IPS DF 19.7 (cell line): ENCODE data around the gene HRCT1.
"Not testable (repeated sequence)": the region's sequence is repeated elsewhere in the genome, so short reads cannot be mapped to it uniquely, and the experiment has no call there.

Source experiments
- DNase-seq: peaks from one replicate; pipeline ENCODE4 v3.0.0-alpha.2; 2013; ENCODE audit warnings: low read depth, low spot score

The HRCT1 gene

DNA sequence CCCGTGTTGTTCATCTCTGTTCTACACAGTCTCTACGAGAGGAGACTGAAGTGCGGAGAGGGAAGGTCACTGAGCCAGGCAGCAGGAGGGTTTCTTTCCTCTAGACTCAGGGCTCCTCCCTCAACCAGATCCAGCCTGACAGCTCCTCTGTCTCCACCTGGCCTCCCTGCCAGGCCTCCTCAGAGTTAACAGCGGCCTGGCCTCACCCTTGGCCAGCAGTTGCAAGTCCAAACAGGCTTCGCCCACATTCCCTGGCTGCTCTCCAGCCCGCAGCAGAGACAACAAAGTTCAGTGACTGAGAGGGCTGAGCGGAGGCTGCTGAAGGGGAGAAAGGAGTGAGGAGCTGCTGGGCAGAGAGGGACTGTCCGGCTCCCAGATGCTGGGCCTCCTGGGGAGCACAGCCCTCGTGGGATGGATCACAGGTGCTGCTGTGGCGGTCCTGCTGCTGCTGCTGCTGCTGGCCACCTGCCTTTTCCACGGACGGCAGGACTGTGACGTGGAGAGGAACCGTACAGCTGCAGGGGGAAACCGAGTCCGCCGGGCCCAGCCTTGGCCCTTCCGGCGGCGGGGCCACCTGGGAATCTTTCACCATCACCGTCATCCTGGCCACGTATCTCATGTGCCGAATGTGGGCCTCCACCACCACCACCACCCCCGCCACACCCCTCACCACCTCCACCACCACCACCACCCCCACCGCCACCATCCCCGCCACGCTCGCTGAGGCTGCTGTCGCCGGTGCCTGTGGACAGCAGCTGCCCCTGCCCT lies at the start of gene HRCT1:
Gene HRCT1, plus strand, starts transcription at position 291 of the 768 bp plus-strand sequence. Its CDS starts 86 bp downstream, at position 377.
- no peak for DNase-seq

DNA sequence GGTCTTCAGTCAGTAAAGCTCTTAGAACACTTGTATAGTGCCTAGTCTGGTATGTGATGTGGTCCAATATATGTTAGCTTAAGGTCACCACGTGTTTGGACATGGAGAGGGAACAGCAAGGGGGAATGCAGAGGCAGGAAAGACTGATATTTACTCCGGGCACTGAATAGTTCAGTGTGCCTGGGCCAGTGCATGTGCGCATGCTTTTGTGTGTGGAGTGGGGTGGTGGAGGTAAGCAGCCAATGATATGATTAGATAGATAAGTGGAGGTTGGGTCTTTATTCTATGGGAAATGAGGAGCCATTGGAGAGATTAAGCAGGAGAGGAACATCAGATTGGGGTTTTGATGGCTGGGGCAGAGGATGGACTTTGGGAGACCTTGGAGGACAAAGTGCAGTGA lies 49.8 kb upstream of the HRCT1 start:
- no peak for DNase-seq

DNA sequence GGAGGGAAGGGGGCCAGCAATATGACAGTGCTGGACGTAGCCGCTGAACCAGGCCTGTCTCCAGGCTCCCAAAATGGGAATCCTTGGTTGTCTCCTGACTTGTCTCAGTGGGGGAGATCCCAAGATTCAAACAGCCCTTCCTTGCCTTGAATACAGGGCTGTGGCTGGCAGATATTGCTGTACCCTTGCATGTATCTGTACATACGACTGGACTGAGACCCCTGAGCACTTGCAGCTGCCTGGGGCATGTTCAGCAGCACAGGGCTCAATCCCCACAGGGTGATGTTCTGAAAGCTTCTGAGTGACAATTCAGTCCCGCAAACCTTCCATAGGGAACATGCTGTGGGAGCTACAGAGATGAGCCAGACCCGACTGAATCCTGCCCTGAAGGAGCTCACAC lies 49.1 kb upstream of the HRCT1 start:
- DNase-seq: no peak

DNA sequence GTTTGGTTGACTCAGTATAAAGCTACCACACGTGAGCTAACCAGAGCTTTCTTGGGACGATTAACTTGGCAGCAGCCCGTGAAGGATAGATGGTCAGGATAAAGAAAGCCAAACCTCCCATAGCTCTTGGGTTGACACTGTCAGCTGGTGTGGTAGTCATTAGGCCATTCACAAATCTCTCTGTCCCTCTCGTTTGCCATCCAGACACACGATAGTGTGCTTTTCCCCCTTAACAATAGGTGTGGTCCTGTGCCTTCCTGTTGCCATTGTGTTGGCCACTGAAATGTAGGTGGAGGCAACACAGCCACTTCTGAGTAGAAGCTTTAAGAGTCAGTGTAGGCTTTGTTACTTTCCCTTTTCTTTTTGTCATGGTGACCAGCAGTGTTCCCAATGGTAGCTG lies 47.5 kb upstream of the HRCT1 start:
- no peak for DNase-seq

DNA sequence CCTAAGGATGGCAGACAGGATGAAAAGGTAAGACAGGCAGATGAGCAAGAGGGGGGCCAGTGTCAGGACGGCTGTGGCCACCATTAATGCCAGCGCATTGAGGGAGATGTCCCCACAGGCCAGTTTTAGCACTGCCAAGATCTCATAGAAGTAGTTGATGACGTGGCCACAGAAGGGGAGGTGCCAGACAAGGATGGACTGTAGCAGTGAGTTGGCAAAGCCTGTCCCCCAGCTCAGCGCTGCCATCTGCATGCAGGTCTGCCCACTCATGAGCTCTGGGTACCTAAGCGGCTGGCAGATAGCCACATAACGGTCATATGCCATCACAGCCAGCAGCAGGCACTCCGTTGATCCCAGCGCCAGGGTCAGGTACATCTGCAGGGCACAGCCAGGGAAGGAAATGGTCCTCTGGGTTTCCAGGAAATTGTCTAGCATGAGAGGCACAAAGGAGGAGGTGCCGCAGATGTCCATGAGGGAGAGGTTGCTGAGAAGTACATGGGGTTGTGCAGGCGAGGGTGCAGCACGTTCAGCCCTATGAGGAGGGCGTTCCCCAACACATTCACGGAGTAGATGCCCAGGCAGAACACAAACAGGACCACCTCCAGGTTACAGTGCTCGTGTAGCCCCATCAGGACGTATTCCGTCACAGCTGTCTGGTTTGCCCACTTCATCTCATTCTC lies 46.6 kb upstream of the HRCT1 start:
- no peak for DNase-seq

DNA sequence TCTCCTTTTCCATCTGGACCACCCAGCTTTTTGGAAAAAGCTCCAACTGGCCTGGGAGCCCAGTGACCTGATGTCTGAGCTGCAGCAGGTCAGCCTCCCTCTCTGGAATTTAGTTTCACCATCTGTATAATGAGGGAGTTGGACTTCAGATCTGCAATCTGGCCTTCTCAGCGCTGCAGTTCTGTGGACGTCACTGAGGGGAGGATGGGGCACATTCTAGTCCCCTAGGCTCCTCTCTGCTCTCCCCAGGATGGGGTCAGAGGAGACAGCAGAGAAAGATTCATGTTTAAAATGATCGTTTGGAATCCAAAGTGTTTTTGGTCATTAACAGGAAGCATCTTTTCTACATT lies 46.0 kb upstream of the HRCT1 start:
- no peak for DNase-seq

DNA sequence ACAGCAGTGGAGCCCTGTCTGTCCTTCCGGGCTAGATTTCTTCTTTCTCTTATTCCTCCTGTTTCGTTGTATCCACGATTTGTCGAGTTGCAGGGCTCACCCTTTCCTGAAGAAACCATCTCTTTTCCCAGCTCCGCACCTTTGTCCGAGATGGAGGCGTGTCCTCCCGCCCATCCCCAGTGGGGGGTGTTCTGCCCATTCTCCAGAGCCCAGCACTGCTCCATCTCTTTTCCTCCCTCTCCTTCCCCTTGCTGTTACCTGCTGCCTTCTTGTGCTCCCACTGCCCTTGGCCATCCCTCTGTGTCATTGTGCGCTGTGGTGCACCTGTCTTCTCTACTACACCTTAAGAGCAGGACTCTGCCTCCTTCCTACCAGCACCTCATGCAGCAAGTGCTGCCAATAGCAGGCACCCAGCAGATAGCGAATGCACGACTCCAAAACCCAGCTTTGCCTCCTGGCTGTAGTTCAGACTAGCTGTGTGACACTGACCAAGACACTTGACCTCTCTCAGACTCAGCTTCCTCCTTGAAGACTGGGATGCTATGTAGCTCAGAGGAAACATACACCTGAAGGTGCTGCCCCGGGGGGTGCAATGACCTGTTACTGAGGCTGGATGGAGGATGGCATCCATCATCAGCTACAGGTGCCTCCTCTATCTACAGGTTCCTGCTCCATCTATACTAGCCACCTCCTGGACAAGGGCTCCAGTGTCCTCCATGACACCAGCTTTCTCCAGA lies 44.7 kb upstream of the HRCT1 start:
- no peak for DNase-seq

DNA sequence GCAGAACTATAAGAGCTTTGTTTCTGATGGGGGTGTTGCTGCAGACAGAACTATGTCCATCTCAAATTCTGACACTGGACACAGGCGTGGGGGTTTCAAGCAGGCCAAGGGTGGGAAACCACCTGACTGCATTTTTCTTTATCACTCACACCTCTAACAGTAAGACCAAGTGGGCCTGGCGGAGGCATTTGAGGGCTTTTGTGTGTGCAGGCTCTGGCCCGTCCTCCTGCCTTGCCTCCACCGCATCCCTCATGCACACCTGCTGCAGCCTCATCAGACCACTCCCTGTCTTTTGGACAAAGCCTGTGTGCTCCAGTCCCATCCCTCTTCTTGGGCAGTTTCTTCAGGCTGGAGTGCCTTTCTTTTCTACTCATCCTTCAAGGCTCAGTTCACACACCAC lies 43.7 kb upstream of the HRCT1 start:
- DNase-seq: no peak

DNA sequence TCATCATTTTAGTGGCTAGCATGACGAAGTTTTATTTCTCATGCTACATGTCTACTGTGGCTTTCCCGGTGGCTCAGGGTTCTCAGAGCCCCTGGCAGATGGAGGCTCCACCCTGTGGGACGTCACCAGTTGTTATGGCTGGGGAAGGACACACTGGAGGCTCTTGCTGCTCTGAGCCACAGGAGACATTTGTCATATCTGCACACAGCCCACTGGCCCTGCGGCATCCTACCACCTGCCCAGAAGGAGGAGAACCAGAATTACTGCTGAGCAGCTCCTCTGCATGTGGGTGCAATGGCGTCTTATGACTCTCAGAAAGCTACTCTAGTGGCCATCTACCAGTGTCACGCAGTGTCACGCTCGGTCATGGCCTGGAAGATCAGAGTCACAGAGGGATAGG lies 42.4 kb upstream of the HRCT1 start:
- no peak for DNase-seq

DNA sequence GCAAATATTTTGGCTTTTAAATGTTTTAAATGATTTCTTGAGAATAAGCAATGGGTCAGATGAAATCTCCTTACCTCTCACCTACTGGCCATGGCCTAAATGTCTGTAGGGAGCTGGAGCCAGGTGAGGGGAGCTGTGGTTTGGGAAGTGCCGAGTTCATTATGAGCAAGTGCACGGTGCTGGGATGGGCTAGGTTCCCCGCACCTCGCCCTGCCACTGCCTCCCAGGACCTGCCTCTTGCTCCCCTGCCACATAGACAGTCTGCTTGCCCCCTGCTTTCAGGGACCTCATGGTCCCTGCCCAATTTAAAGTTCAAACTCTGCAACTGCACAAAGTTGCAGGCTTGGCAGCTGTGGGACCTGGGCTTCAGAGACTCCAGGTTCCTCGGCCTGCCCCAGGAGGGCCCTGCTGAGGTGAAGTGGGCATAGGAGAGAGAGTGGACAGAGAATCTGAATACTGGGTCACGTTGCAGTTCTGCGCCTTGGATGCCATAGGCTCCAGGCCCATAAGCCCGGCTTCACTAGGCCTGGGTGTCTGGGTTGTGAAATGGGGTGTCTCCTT lies 41.2 kb upstream of the HRCT1 start:
- no peak for DNase-seq

DNA sequence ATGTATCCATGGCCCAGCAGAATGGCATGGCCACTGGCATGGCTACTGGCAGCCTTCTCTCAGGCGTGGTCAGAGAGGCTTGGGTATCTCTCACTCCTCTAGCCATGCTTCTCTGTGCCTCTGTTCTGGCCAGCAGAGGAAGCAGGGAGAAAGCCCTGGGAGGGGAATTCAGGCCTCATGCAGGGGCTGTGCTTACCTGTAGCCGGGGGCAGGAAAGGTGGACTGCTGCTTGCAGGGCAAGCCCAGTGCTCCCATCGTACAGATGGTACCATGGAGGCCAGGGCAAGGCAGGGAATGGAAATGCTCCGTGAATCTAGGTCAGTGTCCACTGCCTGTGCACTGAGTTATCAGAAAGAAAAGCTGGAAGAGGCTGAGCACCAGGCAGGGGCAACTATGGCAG lies 38.5 kb upstream of the HRCT1 start:
- no peak for DNase-seq

DNA sequence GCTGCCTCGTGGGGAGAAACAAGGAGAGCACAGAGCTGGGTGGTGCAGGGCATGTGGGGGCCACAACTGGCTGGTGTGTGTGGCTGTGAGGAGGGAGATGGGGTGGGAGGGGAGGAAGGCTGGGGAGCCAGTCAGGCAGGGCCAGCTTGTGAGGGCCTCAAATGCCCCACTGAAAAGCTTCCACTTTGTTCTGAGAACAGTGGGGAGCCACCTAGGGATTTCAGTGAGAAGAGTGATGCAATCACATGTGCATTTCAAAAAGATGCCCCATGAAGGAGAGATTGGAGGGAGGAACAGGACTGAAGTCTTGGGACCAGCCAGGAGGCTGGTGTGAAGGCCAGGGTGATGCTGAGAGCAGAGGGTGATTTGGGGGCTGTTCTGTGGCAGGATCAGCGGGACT lies 37.1 kb upstream of the HRCT1 start:
- DNase-seq: no peak

DNA sequence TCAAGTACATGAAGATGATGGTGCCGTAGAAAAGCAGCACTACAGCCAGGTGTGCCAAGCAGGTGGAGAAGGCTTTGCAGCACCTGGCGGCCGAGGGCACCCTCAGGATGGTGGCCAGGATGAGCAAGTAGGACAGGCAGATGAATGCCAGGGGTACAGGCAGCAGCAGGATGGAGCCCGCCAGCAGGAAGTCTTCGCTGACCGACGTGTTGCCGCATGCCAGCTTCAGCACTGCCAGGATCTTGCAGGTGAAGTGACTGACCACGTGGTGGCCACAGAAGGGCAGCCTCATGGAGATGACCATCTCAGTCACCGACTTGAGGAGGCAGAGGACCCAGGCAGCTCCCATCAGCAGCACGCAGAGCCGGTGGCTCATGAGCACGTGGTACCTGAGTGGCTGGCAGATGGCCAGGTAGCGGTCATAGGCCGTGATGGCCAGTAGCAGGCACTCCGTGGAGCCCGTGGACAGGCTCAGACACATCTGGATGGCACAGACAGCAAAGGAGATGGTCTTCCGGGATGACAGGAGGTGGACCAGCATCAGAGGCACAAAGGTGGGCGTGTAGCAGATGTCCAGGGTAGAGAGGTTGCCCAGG lies 36.3 kb upstream of the HRCT1 start:
- DNase-seq: no peak

DNA sequence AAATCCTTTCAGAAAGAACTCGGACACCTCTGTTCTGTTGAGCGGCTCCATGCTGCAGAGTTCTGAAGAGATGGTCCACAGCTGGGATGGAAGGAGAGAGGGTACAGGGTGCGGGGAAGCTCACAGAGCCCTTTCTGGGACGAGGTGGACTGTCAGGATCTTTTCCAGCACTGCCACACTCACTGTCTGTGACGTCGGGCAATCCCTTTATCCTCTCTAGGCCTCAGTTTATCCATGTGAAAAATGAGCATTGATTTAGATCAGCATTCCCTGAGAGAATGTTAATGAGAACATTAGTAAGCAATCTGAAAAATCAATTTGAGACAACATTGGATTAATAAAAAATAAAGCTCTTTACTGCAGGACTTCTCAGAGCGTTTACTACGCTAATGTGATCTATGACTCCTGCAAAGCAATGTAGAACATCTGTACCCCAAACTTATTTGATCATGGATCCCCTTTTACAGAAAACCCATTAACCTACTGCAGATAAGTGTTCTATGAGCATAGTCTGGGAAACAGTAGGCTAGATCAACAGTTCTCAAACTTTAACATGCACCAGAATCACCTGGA lies 35.6 kb upstream of the HRCT1 start, which contains the start of gene OR13J1:
Gene OR13J1, minus strand, starts transcription at position 51 of the 573 bp plus-strand sequence. Its CDS starts 0 bp downstream, at position 51.
- no peak for DNase-seq

DNA sequence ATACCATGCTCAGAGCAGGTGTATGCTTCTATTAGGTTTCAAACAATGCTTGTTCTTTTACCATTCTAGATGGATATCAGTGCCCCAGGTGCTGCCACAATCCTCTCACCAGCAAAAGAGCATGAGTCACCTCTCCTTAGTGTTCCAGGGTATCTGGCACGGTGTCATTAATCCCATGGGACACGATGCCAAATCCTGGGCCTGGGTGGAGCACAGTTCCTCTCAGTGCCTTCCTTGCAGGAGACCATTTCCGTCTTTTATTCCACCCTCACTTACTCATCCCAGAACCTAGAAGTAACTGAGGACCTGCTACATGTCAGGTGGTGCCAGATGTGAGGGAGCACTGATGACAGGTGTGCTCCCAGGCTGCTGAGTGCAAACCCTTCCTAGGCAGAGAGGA lies 34.5 kb upstream of the HRCT1 start:
- DNase-seq: no peak

DNA sequence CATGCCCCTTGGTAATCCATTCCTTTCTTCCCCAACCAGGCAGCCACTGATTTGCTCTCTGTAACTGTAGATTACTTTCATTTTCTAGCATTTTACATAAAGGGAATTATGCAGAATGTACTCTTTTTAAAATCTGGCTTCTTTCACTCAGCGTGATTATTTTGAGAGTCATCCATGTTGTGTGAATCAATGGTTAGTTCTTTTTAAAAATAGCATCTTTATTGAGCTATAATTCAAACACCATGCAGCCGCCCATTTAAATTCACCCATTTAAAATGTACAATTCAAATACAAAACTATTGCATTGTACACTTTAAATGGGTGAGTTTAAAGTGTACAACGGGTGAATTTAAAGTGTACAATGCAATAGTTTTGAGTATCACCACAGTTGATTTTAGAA lies 33.5 kb upstream of the HRCT1 start:
- no peak for DNase-seq

DNA sequence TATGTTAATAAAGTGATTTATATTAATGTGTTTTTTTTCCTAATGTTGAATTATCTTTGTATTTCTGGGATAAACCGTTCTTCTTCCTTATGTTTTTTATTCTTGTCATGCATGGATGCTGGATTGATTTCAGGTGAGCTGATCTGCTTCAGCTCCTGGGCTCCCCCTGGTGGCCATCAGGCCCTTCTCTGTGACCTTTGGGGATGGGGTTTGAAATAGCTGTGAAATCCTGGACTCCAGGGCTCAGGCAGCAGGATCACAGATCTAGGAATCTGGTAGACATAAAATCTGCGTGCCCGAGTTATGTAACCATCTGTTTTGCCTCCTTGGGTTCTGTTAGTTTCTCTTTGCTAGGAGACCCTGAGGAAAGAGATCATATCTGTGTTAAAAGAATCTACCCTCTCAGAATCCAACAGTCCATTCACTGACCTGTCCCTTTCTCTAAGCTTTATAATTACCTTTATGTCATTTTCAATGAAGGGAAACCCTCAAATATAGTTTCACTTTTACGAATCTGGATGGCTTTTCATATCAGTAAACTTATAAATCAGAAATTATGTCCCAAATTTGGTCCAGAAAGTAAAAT lies 23.6 kb upstream of the HRCT1 start:
- no peak for DNase-seq

DNA sequence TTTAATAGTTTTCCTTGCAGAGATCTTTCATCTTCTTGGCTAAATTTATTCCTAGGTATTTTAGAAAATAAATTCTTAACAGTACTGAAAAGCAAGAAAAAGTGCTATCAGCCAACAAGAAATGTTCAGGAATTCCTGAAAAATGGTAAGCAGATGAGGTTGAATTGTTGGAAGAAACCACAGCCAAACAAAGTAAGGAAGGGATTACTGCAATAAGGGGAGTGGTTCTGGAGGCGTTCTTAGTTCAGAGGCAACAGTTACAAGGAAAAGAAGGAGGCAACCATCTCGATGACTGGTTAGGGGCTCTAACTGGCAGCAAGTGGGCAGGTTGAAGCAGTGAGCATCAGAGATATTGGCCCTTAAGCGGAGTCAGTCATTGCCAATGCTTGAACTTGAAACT lies 23.0 kb upstream of the HRCT1 start:
- no peak for DNase-seq

DNA sequence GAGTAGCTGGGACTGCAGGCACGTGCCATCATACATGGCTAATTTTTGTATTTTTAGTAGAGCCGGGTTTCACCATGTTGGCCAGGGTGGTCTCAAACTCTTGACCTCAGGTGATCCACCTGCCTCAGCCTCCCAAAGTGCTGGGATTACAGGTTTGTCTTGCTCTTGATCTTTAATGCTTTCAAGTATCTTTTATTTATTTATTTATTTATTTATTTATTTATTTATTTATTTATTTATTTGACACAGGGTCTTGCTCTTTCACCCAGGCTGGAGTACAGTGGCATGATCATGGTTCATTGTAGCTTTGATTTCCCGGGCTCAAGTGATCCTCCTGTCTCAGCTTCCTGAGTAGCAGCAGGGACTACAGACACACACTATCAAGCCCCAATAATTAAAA lies 21.1 kb upstream of the HRCT1 start:
- DNase-seq: not testable (repeated sequence)

DNA sequence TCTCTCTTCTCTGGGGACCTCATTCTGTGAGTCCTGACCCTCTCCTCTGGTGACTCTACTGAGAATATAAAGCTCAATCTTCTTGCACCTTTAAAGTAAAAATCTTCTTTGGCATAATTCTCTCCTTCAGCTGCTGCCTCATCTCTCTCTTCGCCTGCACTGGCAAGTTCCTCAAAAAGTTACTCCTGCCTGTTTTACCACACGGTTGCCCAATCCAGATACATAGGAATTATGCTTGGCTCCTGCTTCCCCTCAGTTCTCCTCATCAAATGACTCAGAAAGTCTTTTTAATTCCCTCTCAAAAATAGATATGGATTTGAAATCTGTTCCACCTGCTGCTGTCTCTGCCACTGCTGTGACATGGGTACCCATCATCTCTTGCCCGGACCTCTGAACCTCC lies 14.4 kb upstream of the HRCT1 start:
- DNase-seq: no peak

DNA sequence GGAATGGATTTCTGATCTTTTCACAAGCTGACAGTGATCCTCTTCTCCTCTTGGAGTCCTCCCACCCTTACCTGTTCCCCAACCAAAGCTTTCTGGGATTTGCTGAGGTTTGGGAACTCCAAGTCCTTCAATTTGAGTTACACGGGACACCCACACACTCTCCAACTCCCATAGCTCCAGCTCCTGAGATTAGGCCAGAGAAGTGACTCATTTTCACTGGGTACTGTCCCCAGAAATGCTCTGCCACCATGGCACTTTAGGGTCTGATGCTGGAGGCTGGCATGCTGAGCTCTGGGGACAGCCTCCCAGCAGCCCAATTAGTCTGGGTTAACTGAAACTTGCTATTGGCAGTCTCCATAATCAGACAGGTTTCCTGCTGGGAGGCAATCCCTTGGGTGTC lies 14.0 kb upstream of the HRCT1 start:
- no peak for DNase-seq
